ENCODE results near the gene NEU1.
"Not testable (repeated sequence)": the region's sequence is repeated elsewhere in the genome, so short reads cannot be mapped to it uniquely, and the experiment has no call there.

DNA sequence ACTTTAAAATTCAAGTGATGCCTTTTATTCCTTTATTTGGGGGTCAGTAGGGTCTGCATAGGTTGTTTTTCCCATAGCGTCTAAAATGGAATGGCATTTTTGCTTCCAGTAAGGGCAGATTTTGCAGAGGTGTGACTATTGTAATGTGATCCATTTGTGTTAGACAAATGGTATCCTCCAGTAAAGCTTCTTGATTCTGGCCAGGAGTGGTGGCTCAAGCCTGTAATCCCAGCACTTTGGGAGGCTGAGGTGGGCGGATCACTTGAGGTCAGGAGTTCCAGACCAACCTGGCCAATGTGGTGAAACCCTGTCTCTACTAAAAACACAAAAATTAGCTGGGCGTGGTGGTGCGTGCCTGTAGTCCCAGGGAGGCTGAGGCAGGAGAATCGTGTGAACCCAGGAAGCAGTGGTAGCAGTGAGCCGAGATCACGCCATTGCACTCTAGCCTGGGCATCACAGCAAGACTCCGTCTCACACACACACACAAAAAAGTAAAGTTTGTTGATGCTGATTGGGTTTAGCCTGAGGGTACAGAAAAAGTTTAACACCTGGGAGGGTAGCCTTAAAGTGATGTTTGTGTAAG is 44.6 kb downstream of the NEU1 start:
- TF ChIP-seq, protein P1, sequence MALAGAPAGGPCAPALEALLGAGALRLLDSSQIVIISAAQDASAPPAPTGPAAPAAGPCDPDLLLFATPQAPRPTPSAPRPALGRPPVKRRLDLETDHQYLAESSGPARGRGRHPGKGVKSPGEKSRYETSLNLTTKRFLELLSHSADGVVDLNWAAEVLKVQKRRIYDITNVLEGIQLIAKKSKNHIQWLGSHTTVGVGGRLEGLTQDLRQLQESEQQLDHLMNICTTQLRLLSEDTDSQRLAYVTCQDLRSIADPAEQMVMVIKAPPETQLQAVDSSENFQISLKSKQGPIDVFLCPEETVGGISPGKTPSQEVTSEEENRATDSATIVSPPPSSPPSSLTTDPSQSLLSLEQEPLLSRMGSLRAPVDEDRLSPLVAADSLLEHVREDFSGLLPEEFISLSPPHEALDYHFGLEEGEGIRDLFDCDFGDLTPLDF (CRISPR knock-in tag; IDR thresholded peaks at IDR 0.05) = not testable (repeated sequence)
- not testable (repeated sequence) for TF ChIP-seq ZNF317 (CRISPR knock-in tag; IDR thresholded peaks at IDR 0.05; ENCODE audit: borderline replicate concordance, low read depth); ESRRA (CRISPR knock-in tag; IDR thresholded peaks at IDR 0.05; ENCODE audit: borderline replicate concordance); MAX (CRISPR knock-in tag; IDR thresholded peaks at IDR 0.05); KAT7 (CRISPR knock-in tag; IDR thresholded peaks at IDR 0.05; ENCODE audit: borderline replicate concordance)
- TF ChIP-seq, protein P2, sequence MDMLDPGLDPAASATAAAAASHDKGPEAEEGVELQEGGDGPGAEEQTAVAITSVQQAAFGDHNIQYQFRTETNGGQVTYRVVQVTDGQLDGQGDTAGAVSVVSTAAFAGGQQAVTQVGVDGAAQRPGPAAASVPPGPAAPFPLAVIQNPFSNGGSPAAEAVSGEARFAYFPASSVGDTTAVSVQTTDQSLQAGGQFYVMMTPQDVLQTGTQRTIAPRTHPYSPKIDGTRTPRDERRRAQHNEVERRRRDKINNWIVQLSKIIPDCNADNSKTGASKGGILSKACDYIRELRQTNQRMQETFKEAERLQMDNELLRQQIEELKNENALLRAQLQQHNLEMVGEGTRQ (CRISPR knock-in tag; IDR thresholded peaks at IDR 0.05) = not testable (repeated sequence)
- TF ChIP-seq, protein P3, sequence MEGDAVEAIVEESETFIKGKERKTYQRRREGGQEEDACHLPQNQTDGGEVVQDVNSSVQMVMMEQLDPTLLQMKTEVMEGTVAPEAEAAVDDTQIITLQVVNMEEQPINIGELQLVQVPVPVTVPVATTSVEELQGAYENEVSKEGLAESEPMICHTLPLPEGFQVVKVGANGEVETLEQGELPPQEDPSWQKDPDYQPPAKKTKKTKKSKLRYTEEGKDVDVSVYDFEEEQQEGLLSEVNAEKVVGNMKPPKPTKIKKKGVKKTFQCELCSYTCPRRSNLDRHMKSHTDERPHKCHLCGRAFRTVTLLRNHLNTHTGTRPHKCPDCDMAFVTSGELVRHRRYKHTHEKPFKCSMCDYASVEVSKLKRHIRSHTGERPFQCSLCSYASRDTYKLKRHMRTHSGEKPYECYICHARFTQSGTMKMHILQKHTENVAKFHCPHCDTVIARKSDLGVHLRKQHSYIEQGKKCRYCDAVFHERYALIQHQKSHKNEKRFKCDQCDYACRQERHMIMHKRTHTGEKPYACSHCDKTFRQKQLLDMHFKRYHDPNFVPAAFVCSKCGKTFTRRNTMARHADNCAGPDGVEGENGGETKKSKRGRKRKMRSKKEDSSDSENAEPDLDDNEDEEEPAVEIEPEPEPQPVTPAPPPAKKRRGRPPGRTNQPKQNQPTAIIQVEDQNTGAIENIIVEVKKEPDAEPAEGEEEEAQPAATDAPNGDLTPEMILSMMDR (IDR thresholded peaks at IDR 0.05) = not testable (repeated sequence)
